WERI-Rb-1 (cell line): ENCODE results near the gene SAMHD1.

Experiments
- DNase-seq: peaks from one replicate; pipeline ENCODE4 v3.0.0-alpha.2; 2020
- H3K27ac ChIP-seq: fragments of 250-450 bp; sonication (Bioruptor Pico); 2 replicates; pipeline ENCODE4 v1.5.1; 2020; ENCODE audit warnings: mild to moderate bottlenecking, moderate library complexity
- H3K27me3 ChIP-seq: fragments of 250-450 bp; sonication (Bioruptor Pico); 2 replicates; pipeline ENCODE4 v1.5.1; 2021; ENCODE audit warnings: mild to moderate bottlenecking, low read depth, moderate library complexity; ENCODE audit not compliant: insufficient read depth, severe bottlenecking
- H3K36me3 ChIP-seq: fragments of 250-450 bp; sonication (Bioruptor Pico); 2 replicates; pipeline ENCODE4 v1.5.1; 2020; ENCODE audit warnings: mild to moderate bottlenecking, moderate library complexity
- H3K4me3 ChIP-seq: 2 replicates; pipeline ENCODE4 v1.5.1; 2011; ENCODE audit warnings: low read depth, mild to moderate bottlenecking, control low read depth, low read length
- H3K9me3 ChIP-seq: fragments of 250-450 bp; sonication (Bioruptor Pico); 2 replicates; pipeline ENCODE4 v1.5.1; 2021; ENCODE audit warnings: mild to moderate bottlenecking, moderate library complexity; ENCODE audit not compliant: severe bottlenecking
- CTCF ChIP-seq: IDR thresholded peaks from 2 replicates; pipeline ENCODE4 v1.5.1; 2011; ENCODE audit warnings: low read depth, mild to moderate bottlenecking, control low read depth, inconsistent platforms, low read length

The SAMHD1 gene

DNA sequence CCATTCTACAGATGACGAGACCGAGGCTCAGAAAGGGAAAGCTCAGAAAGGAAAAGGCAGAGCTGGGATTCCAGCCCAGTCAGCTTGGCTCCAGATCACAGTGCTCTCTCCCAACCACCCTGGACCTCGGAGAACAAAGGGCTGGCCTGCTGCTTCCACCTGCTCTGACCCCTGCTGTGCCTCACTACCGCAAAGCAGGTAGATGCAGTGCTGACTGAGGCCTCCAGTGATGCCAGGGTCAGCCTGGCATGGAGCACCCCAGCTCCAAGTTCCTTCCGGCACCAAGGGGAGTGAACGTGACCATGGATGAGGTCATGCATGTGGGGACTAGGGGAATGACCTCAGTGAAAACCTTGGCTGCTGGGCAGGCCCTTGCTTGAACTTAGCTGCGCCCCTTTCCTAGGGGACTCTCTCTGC is 96.3 kb downstream of the SAMHD1 start:
- TF ChIP-seq CTCF: no peak
- Histone ChIP-seq H3K36me3 (peaks cover 20% of the 10 kb centered on the region), H3K9me3 (peaks cover 3% of the 10 kb centered on the region), H3K27ac (no peak overlapping the region), H3K4me3 (no peak overlapping the region), H3K27me3 (no peaks in the 10 kb centered on the region)
- DNase-seq: no peak

GRCh38 chr20:36854348-36855240 is 96.9 kb downstream of the SAMHD1 start:
- DNase-seq: no peak
- no peaks in the 10 kb centered on the region for H3K27me3 ChIP-seq
- H3K4me3 ChIP-seq: no peak overlapping the region
- peaks cover 15% of the 10 kb centered on the region for H3K36me3 ChIP-seq
- no peak for TF ChIP-seq CTCF
- H3K9me3 ChIP-seq: peaks cover 3% of the 10 kb centered on the region
- H3K27ac ChIP-seq: no peak overlapping the region

- no peak overlapping the region for H3K4me3 ChIP-seq
These were observed 99.3 kb downstream of the SAMHD1 start for GRCh38 chr20:36852187-36852586.

GRCh38 chr20:36851490-36851889 is 100.0 kb downstream of the SAMHD1 start:
- H3K36me3 ChIP-seq: peaks cover 9% of the 10 kb centered on the region
- DNase-seq: no peak
- TF ChIP-seq CTCF: no peak
- H3K27ac ChIP-seq: no peak overlapping the region
- no peaks in the 10 kb centered on the region for H3K27me3 ChIP-seq
- no peak overlapping the region for H3K4me3 ChIP-seq
- peaks cover 3% of the 10 kb centered on the region for H3K9me3 ChIP-seq

More at GRCh38 chr20:36852187-36852586, 99.3 kb downstream of the SAMHD1 start:
- no peak for DNase-seq
- TF ChIP-seq CTCF: no peak
- peaks cover 11% of the 10 kb centered on the region for H3K36me3 ChIP-seq
- peaks cover 3% of the 10 kb centered on the region for H3K9me3 ChIP-seq
- no peaks in the 10 kb centered on the region for H3K27me3 ChIP-seq
- H3K27ac ChIP-seq: no peak overlapping the region

DNA sequence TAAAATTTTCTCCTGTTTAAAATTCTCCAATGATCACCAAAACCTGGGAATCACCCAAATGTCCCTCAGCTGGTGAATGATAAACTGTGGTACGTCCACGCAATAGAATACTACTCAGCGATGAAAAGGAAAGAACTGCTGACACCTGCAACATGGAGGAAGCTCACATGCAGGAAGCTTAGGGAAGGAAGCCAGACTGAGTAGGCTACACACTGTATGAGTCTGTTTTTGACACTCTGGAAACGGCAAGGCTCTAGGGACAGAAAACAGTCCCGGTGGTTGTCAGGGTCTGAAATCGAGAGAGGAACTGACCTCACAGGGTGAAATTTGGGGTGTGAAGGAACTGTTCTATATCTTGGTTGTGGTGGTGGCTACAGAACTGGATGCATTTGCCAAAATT is 100.7 kb downstream of the SAMHD1 start:
- no peak overlapping the region for H3K4me3 ChIP-seq
- H3K9me3 ChIP-seq: peaks cover 3% of the 10 kb centered on the region
- DNase-seq: no peak
- no peaks in the 10 kb centered on the region for H3K27me3 ChIP-seq
- TF ChIP-seq CTCF: no peak
- no peak overlapping the region for H3K27ac ChIP-seq
- H3K36me3 ChIP-seq: peaks cover 9% of the 10 kb centered on the region
